Measurements from ENCODE around the gene AP1AR. TPM values are rescaled to one million over a fixed set of nuclear protein-coding genes. Genes with fewer than 3 reads are reported as not detected.
"Not testable (repeated sequence)": the region's sequence is repeated elsewhere in the genome, so short reads cannot be mapped to it uniquely, and the experiment has no call there.

Gene AP1AR, protein sequence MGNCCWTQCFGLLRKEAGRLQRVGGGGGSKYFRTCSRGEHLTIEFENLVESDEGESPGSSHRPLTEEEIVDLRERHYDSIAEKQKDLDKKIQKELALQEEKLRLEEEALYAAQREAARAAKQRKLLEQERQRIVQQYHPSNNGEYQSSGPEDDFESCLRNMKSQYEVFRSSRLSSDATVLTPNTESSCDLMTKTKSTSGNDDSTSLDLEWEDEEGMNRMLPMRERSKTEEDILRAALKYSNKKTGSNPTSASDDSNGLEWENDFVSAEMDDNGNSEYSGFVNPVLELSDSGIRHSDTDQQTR
- polyA plus RNA-seq (ENCODE audit: insufficient read length in 12 of 12), result 10 to 100 TPM in 11 of 12 donors, not detected in 1; 10.5 to 35.7 (median 14.2) TPM
- long read RNA-seq, donor 1, transcript AP1AR-203 (3 exons, 547 nt), result minor isoform, 5 of 13 reads
- long read RNA-seq, donor 1, transcript AP1AR-201 (10 exons, 2,902 nt), result major isoform, 6 of 13 reads
- long read RNA-seq, donor 1, partial matches to known transcripts, result 0 of 13 reads
- long read RNA-seq, donor 1, other reads (novel, unspliced or antisense), result 0 of 13 reads
- long read RNA-seq, donor 2, partial matches to known transcripts, result 0 of 4 reads
- long read RNA-seq, donor 2, other reads (novel, unspliced or antisense), result 0 of 4 reads
- long read RNA-seq, donor 3, partial matches to known transcripts, result 0 of 2 reads
- long read RNA-seq, donor 3, other reads (novel, unspliced or antisense), result 0 of 2 reads
- long read RNA-seq, donor 4, partial matches to known transcripts, result 0 of 4 reads
- long read RNA-seq, donor 4, other reads (novel, unspliced or antisense), result 0 of 4 reads
- long read RNA-seq, donor 5, transcript AP1AR-201 (10 exons, 2,902 nt), result major isoform, 8 of 9 reads
- long read RNA-seq, donor 5, partial matches to known transcripts, result 0 of 9 reads
- long read RNA-seq, donor 5, other reads (novel, unspliced or antisense), result 0 of 9 reads
- long read RNA-seq, donor 6, partial matches to known transcripts, result 0 of 5 reads
- long read RNA-seq, donor 6, other reads (novel, unspliced or antisense), result 0 of 5 reads
- long read RNA-seq, donor 7, result 0 reads
- long read RNA-seq, donor 8, partial matches to known transcripts, result 14 of 17 reads
- long read RNA-seq, donor 8, other reads (novel, unspliced or antisense), result 0 of 17 reads
- long read RNA-seq, donor 9, result 0 reads
- long read RNA-seq, donor 10, partial matches to known transcripts, result 0 of 3 reads
- long read RNA-seq, donor 10, other reads (novel, unspliced or antisense), result 0 of 3 reads
- long read RNA-seq, donor 11, partial matches to known transcripts, result 0 of 5 reads
- long read RNA-seq, donor 11, other reads (novel, unspliced or antisense), result 0 of 5 reads

DNA sequence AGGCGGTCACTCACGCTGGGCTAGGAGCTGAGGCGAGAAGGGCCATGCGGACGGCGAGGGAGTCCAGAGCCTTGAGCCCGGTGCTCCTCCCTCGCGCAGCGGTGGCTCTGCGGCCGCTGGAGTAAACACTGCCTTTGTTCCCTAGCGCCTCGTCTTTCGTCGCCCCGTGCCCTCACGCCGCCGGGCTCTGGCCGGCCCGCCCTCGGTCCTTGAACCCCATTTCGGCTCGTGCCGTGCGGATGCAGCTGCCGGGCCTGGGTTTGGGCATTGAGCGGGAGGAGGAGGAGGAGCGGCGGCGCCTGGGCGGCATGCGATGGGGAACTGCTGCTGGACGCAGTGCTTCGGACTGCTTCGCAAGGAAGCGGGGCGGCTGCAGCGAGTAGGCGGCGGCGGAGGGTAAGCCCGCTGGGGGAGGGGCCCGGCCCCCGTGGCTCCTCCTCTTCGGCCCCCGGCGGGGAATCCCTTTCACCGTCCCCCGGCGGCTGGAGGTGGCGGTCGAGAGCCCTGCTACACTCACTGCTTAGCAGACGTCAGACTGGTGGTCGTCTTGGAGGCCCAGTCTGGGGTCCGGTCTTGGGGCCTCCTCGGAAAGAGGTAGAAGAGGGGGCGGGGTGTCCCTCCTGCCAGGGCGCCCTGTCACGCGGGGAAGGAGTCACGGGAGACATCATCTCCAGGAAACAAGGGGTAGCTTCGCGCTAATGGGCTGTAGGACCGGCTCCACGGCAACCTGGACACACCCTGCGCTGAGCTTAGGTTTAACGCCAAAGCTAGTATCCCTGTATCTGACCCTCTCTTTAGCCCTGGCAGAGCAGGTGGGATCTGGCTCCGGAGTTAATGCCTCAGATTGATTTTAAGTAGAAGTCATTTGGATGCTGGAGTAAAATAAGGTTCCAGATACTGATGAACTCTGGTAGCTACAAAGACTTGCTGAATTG, at the start of gene AP1AR:
AP1AR (plus strand) TSS at position 9 of the 935 bp plus-strand sequence; CDS start at position 314, 305 bp downstream.
- peak; percentile 84 for DNase-seq

DNA sequence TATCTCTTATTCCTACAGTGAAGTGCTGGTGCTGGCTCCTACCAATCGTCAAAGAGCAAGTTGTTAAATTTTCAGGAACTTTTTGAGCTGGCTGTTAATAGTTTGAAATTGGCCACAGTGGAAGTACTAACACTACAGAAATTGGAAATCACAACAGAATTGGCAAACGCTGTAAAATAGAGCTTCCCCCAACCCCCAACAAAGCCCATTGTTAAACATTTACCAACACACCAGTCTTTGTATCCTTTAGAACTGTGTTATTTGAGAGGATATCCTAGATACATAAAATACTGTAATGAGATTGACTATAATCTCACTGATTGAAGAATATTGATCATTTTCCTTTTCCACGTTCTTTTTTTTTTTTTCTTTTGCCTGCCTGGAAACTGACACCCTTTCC, 49.0 kb upstream of the AP1AR start:
- no peak for DNase-seq

DNA sequence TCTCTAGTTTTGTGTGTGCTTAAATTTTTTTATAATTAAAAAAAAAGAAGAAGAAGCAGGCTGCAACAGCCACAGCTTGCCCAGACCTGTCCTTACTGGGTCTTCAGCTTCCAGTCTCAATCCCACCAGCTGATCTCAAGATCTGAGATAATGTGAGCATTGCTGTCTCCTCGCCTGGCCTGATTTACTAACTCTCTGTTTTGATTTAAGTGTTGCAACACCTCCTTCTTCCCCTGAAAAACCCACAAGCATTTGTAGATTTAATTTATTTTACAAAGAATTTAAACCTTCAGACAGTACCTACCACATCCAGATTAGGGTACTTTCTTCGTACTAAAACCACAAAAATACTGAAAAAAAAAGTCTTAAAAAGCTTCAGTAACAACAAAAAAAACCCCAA, 48.3 kb upstream of the AP1AR start:
- DNase-seq, result no peak

DNA sequence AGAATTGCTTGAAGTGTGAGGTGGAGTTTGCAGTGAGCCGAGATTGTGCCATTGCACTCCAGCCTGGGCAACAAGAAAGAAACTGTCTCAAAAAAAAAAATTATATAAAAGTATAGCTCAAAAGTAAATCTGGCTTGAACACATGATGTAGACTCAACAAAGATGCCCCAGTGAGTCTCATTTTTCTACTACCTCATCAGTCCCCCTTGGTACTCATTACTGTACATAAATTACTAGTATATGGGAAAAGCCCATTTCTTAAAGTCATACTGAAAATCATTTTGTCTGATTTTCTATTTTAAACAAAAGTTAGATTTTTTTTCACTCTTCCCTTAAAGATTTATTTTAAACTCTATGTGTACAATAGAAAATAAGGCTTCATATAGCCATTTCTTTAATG, 47.1 kb upstream of the AP1AR start:
- DNase-seq, result no peak

DNA sequence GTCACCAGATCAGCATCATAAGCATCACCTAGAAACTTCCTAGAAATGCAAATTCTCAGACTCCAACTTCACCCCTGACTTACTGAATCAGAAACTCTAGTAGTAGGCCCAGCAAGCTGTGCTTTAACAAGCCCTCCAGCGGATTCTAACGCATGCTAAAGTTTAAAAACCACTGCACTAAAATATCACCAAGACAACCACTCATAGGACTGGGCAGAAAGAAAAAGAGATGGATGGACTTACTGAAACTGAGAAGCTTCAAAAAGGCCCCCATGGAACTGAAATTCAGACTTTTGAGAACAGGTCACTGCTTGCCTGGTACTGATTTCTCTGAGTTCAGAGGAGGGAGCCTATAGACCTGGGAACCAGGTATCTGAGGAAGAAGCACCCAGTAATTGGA, 46.3 kb upstream of the AP1AR start:
- no peak for DNase-seq

DNA sequence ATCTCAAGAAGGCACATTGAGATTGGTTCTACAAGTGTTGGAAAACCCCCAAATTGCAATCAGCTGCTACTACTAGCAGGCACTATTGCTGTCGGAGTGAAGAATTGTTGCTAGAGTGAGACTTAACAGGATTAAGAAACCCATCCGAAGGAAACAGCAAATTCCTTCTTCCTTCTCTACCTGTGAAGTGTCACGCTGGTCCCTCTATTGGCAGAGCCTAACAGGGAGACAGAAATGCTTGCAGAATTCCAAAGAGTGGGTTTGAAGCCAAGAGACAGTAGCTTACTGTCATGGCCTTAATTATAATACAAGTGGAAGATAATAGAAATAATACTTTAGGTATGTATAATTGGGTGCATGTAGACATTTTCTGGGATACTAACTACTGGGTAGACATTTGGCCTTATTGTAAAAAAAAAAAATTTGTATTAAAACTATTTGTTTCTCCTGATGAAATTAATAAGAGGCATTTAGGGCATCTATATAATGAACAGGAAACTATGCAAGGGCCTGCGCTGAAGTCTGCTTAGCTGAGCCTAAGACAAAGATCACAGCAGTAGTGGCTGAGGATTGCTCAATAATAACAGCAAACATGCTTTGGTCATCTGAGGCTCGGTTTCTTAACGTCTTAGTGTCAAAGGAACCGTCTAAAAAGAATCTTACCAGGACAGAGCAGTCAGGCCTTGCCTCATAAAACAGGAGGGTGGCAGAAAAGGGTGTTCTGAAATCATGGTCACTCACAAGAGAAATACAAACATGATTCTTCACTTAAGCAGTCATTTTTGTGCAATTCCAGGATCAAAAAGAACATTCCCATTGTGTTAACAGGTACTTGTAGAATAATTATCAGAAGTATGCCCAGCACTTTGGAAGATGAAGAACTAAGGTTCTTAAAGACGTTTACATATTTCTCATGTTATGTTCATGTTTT, 45.6 kb upstream of the AP1AR start:
- no peak for DNase-seq

DNA sequence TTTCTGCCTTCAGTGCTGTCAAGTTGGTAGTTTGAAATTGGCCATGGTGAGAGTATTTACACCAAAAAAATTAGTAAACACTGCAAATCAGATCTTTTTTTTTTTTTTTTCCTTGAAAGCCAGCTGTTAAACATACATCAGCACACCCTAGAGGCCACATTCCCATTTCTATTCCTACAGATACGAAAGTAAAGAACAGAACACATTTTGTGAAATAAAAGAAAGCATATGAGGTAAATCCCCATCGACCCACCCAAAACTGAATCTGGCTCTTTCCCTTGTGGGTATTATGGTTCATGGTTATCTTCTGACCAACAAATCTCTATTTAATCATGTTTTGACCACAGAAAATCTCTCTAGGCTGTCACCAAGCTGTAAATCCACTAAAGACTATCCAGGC, 41.8 kb upstream of the AP1AR start:
- peak; percentile 10 for DNase-seq

DNA sequence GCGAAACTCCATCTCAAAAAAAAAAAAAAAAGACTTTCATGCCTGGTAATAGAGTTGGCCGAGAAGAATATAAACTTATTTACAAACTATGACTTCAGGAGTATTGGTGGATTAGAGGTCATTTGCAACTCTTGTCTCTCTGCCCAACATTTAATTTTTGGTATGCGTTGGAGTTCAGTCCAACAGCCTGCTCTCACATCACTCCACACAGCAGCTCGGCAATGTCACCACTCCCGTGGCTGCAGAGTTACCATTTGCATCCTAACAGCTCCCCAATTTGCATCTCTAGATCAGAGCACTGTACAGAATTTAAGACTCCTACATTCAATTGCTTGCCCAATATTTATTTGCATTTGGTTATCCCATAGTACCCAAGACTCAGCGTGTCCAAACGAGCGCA, 40.9 kb upstream of the AP1AR start:
- no peak for DNase-seq

DNA sequence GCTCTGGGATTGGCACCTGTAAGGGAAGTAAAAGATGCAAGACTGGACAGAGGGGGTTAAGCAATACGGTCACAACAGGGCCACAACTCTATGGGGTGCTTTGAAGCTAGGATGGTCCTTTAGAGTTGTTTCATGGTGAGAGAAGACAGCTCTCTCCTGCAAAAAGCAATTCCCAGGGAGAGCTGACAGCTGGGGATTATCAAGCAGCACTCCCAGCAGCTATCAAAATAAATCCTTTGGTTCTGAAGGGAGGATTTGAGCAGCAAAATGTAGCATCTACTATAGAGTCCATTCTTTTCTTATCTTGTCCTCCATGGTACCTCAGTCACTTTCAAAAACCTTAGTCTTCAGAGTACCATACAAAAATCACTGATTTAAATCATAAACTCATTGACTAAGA, 35.1 kb upstream of the AP1AR start:
- DNase-seq, result no peak

DNA sequence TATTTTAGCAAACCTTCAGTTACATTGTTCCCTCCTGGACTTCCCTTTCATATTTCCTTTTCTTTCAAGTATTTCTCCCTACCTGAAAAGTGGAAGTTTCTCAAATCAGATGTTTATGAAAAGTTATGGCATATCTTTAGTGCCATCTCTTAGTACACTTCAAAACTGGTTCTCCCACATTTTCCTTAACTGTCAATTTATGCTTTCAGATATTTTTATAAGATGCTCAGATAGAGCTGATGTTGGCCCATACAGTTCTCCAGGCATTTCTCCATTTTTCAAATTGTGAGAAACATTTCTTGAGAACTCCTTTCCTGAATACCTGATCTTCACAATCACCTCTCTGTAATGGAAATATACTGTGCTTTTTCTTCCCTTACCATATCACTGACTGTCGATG, 32.5 kb upstream of the AP1AR start:
- DNase-seq, result no peak

DNA sequence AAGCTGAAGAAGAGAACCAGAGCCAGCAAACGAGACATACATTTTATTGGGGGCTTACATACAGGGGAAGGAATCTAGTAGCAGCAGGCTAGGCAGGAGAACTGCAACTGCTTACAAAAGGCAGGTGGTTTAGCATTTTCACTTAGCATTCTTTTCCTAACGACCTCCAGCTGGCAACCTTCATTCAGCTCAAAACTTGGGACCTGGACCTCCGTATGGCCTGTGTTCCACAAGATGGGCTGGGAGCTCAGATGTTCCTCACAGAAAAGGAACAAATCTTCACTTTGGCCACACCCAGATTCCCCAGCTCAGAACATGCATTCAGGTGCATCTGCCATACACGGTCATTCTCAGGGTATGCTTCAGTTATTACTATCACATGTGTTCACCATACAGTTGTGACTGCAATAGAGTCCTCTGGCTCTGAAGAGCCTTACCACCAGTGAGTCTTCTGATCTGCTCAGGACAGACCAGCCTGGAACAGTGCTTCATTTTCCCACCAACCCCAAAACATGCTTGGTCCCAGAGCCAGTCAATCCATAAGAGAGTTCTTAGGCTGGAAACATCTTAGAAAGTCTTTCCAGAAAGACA, 29.6 kb upstream of the AP1AR start:
- no peak for DNase-seq

DNA sequence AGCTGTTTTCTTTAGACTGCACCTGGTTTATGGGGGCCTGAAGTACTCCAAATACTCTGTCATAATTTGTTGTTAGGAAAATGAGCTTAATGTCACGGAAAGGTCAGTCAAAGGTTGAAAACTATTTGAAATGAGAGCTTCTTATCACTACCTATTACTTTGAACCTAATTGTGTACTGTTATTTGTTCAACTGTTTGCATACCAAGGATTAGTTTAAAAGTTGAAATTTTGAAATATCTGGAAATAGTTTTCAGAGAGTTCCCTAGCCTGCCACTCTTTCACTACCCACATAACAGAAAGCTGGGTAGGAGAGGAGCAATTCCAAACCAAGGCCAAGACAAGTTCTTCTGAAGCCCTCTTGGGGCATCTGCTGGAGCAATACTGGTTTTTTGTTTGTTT, 28.0 kb upstream of the AP1AR start:
- DNase-seq, result no peak

DNA sequence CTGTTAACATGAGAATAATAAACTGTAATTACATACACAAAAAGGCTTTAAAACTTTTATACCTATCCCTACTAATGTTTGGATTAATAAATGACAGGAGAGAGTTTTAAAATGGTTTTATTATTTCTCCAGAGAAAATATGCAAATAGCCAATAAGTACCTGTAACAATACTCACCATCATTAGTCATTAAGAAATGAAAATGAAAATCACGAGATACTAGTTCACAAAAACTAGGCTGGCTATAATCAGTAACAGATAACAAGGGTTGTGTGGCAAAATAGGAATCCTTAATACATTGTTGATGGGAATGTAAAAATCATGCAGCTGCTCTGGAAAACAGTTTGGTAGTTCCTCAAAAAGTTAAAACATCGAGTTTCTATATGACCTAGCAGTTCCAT, 25.2 kb upstream of the AP1AR start:
- no peak for DNase-seq

DNA sequence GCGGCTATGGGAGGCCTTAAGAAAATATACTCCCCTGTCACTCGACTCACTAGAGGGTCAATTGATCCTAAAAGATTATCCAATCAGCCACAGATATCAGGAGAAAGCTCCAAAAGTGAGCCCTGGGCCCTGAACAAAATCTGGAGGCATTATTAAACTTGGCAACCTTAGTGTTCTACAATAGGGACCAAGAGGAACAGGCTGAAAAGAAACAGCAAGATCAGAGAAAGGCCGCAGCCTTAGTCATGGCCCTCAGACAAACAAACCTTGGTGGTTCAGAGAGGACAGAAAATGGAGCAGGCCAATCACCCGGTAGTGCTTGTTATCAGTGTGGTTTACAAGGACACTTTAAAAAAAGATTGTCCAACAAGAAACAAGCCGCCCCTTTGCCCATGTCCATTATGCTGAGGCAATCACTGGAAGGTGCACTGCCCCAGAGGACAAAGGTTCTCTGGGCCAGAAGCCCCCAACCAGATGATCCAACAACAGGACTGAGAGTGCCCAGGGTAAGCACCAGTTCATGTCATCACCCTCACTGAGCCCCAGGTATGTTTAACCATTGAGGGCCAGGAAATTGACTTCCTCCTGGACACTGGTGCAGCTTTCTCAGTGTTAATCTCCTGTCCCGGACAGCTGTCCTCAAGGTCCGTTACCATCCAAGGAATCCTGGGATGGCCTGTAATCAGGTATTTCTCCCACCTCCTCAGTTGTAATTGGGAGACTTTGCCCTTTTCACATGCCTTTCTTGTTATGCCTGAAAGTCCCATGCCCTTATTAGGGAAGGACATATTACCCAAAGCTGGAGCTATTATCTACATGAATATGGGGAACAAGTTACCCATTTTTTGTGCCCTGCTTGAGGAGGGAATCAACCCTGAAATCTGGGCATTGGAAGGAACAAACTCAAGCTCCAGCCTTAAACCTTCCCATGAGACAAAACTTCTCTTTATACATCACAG, 23.2 kb upstream of the AP1AR start:
- not testable (repeated sequence) for DNase-seq

DNA sequence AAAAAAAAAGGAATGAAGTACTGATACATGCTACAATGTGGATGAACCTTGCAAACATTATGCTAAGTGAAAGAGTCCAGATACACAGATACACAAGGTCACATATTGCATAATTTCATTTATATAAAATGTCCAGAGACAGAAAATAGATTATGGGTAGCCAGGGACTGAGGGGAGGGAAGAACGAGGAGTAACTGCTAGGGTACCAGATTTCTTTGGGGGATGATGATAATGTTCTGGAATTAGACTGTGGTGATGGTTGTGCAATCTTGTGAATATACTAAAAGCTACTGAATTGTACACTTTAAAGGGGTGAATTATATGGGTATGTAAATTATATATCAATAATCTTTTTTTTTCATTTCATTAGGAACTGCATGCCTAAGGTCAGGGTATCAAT, 20.8 kb upstream of the AP1AR start:
- no peak for DNase-seq

DNA sequence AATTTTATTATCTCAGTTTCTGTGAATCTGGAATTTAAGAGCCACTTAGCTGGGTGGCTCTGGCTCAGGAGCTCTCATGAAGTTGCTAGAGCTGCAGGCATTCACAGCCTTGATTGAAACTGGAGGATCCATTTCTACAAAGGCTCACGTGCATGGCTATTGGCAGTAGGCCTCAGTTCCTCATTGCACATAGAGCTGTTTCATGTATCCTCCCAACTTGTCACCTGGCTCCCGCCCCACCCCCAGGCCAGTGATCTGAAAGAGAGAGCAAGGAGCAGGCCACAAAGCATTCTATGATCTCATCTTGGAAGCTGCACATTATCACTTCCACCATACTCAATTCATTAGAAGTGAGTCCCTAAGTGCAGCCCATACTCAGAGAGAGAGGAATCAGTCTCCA, 18.5 kb upstream of the AP1AR start:
- DNase-seq, result no peak

DNA sequence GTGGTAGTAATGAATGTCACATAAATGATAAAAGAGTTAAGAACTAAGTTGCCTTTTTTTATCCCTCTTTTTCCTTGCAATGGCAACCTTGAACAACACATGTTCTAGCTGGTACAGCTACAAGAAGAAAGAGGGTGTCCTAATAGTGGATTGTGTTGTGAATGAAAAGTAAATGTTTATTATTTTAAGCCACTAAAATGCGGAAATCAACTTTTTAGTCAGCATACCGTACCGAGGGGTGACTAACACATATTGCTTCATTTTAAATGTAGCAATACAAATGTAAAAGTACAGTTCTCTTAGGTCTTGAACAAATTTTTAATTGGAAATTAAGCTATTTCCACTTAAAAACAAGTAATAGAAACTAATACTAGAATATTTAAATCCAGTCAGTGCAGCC, 17.7 kb upstream of the AP1AR start:
- DNase-seq, result no peak
